ENCODE results near the gene RPUSD3.

DNA sequence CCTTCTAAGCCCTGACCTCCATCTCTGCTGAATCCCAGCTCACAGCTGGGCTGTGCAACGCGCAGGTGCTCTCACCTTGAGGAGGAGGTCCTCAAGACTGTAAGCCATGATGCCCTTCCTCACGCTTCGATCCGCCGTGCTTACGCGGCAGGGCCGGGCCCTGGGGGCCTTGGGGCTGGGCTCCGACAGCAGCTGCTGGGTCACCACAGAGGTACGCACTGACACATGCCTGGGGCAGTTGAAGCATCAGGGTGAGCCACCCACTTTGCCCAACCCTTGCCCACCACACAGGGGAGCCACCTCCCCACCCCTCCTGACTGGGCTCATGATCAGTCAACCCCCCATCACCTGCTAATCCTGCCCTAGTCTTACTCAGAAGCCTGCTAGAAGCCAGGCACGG lies 33.2 kb upstream of the RPUSD3 start:
- TF ChIP-seq, protein P1, sequence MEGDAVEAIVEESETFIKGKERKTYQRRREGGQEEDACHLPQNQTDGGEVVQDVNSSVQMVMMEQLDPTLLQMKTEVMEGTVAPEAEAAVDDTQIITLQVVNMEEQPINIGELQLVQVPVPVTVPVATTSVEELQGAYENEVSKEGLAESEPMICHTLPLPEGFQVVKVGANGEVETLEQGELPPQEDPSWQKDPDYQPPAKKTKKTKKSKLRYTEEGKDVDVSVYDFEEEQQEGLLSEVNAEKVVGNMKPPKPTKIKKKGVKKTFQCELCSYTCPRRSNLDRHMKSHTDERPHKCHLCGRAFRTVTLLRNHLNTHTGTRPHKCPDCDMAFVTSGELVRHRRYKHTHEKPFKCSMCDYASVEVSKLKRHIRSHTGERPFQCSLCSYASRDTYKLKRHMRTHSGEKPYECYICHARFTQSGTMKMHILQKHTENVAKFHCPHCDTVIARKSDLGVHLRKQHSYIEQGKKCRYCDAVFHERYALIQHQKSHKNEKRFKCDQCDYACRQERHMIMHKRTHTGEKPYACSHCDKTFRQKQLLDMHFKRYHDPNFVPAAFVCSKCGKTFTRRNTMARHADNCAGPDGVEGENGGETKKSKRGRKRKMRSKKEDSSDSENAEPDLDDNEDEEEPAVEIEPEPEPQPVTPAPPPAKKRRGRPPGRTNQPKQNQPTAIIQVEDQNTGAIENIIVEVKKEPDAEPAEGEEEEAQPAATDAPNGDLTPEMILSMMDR (IDR thresholded peaks at IDR 0.05) = no peak
- TF ChIP-seq POLR2A (IDR thresholded peaks at IDR 0.05) = no peak

Measured in uterus (tissue), 2 donors.